NCI-H345 (cell line): ENCODE measurements around the gene HSD17B8.

ENCODE experiments used
- DNase-seq: peaks from one replicate; lab custom pipeline; 2025; lab: John Stamatoyannopoulos, UW

The HSD17B8 gene

GRCh38 chr6:33191383-33192104 is 12.9 kb upstream of the HSD17B8 start:
- no peak for DNase-seq

GRCh38 chr6:33192105-33192646 is 12.3 kb upstream of the HSD17B8 start, which contains the start of gene COL11A2:
TSS of gene COL11A2 (minus strand) at chr6:33192467. CDS start at chr6:33192240, 227 bp downstream.
- peak; percentile 10 for DNase-seq

- peak; percentile 14 for DNase-seq
These were observed 11.5 kb upstream of the HSD17B8 start for GRCh38 chr6:33192671-33193602.

GRCh38 chr6:33193619-33194018 is 10.8 kb upstream of the HSD17B8 start:
- no peak for DNase-seq

- no peak for DNase-seq
These were observed 9.9 kb upstream of the HSD17B8 start for GRCh38 chr6:33194431-33194979.

- no peak for DNase-seq
These were observed 8.9 kb upstream of the HSD17B8 start for GRCh38 chr6:33195304-33196165.

DNA sequence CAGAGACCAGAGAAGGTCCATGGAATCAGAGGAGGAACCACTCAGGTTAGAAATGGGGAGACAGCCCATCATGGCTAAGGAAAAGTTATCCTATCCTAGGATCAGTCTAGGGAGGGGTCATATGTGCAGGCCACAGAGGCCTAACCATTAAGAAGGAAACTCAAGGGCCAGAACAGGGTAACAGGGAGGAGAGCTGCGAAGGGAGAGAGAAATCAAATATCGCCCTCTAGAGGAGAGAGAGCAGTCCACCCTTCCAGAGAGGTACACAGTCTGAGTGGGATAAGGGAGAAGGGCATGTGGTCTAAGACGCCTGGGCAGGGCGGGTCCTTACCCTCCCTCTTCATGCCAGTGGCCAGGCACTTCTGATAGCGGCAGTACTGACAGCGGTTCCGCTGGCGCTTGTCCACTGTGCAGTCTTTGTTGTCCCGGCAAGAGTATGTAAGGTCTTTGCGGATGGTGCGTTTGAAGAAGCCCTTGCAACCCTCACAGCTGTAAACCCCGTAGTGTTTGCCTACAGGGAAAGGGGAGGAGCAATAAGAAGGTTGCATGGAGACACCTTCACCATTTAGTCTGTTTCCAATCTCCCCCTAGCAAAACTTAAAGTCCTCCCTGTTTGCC is 6.9 kb upstream of the HSD17B8 start:
- DNase-seq, result peak; percentile 39

GRCh38 chr6:33198159-33198852 is 6.1 kb upstream of the HSD17B8 start:
- DNase-seq, result no peak

DNA sequence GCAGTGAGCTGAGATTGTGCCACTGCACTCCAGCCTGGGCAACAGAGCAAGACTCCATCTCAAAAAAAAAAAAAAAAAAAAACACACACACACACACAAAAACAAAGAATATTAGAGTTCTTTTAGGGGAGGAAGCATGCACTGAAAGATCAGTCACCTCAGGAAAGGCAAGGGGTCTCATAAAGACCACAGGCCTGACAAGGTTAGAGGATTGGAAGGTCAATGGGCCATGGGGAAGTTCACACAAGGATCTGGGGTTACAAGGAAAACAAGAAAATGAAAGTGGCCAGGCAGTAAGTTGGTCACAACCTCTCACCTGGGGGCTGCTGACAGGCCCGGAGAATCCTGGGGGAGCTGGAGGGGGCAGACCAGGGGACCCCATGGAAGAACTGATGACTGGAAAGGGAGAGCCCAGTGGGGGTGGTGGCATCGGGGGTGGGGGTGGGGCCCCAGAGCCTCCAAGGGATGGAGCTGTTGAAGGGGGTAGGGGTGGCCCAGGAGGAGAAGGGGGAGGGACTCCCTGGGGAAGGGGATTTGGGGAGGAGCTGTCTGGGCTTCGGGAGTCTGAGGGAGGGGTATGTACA is 5.5 kb upstream of the HSD17B8 start:
- DNase-seq, result no peak

DNA sequence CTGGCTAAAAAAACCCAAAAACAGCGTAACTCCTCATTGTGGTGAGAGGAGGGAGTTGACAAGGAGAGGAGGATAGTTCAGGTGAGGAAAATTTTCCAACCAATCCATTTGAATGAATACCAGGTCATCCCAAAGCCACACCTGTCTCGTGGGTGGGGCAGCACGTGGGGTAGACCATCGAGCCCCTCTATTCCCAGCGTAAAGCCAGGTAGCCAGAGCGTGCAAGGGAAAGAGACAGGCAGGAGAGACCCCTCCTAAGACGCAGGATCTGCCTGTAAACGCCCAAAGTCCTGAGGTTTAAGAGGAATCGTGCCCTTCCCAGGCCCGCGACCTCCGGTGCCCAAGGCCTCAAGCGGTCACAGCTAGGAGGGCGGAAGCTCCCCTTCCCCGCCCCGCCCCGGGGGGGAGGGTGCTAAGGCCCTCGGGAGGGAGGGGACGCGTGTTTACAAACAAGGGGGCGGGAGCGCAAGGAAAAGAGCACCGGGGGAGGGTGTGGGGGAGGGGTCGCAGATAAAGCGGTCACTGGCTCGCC is 4.7 kb upstream of the HSD17B8 start:
- peak; percentile 81 for DNase-seq

GRCh38 chr6:33200219-33201146 is 4.0 kb upstream of the HSD17B8 start, which contains the start of the genes RXRB and SLC39A7:
TSS of gene RXRB (minus strand) at chr6:33200665. CDS start at chr6:33200476, 189 bp downstream.
TSS of gene SLC39A7 (plus strand) at chr6:33200867. CDS start at chr6:33201246, 379 bp downstream.
- peak; percentile 99 for DNase-seq

GRCh38 chr6:33201147-33201545 is 3.3 kb upstream of the HSD17B8 start:
- no peak for DNase-seq

- no peak for DNase-seq
These were observed 2.5 kb upstream of the HSD17B8 start for GRCh38 chr6:33201935-33202334.

- no peak for DNase-seq
These were observed 1.7 kb upstream of the HSD17B8 start for GRCh38 chr6:33202799-33203198.

GRCh38 chr6:33203443-33204164 is 851 bp upstream of the HSD17B8 start:
- DNase-seq, result no peak

- DNase-seq, result no peak
These were observed 365 bp upstream of the HSD17B8 start for GRCh38 chr6:33204165-33204414.

DNA sequence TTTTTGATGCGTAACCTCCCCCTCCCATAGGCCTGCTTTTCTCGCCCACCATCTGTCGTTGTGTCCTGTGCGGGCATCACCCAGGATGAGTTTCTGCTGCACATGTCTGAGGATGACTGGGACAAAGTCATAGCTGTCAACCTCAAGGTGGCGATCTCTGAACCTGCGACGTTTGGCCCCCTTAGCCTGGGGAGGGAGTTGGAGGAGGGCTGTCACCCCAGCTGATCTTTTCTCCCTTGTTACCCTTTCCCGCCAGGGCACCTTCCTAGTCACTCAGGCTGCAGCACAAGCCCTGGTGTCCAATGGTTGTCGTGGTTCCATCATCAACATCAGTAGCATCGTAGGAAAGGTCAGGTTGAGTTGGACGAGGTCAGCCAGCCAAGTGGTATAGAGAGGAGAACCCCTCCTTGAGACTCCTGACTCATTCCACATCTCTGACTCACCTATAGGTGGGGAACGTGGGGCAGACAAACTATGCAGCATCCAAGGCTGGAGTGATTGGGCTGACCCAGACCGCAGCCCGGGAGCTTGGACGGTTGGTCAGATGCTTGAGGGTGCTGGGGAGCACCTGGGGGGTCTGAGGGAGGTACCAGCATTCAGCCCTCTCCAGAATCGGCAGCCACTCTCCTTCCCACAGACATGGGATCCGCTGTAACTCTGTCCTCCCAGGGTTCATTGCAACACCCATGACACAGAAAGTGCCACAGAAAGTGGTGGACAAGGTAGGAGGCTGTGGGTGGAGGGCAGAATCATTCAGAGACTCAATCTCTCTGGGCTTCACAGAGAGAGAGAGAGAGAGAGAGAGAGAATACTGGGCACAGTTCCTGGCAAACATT is 954 bp downstream of the HSD17B8 start:
- no peak for DNase-seq
